LoVo (cell line): ENCODE data around the gene PARP8.
"Not testable (repeated sequence)": the region's sequence is repeated elsewhere in the genome, so short reads cannot be mapped to it uniquely, and the experiment has no call there.

Source experiments
- DNase-seq: peaks from one replicate; pipeline ENCODE4 v3.0.0-alpha.2; 2016; ENCODE audit warnings: low spot score

The PARP8 gene

DNA sequence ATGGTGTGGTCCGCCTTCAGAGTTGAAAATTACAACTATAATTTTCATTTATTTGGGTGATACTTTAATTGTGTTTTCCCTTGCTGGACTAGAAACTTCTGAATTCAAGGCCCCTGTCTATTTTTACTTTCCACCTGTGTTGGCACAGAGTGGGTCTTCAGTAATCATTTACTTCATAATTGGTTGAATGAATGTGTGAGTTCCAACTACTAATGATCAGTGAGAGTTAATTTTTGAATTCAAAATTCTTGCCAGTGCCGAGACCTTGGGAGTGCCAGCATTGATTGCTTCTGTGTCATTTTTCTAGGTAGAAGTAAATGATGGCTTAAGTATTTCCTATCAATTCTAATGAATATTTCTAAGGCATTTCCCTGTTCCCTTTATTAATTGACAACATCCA, 61.4 kb downstream of the PARP8 start:
- DNase-seq = no peak

DNA sequence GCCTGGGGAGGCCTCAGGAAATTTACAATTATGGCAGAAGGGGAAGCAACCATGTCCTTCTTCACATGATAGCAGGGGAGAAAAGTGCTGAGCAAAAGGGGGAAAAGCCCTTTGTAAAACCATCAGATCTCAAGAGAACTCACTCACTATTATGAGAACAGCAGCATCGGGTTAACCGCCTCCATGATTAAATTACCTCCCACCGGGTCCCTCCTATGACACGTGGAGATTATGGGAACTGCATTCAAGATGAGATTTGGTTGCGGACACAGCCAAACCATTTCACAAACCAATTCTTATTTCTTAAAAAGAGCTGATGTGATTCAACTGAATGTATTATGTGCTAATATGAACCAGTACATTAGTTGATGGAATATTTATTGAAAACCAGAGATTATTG, 63.9 kb downstream of the PARP8 start:
- DNase-seq = no peak

DNA sequence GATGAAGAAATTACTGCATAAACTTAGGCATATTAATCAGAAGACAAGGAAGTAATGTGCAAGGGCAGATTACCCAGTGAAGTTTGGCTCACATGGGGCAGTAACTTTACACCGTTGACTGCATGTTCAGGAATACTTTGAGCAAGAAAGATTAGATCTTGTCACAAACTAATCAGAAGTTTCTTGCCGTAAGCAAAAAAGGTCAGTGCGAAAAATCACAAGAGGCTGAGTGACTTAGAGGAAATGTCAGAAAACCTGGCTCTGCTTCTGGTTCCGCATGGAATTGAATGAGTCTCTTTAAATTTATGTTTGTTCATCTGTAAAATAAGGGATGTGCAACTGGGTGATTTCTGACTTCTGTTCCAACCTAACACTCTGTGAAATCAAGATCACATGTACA, 64.4 kb downstream of the PARP8 start:
- no peak for DNase-seq

DNA sequence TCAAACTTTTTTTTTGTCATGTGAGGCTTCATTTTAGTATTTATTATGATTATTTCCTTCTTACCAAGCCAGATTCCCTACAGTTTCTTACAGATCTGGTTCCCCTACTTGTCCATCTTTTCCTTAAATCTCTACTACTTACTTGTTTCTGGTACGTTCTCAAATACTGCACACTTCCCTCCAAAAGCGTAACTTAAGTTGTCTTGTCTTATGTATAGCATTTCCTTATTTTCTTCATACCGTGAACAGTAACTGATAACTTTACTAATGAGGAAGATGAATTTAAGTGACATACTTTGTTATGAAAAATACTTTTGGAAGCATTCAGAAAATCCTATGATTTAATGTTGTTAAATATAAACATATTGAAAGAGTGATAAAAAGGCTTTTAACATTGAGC, 67.3 kb downstream of the PARP8 start:
- no peak for DNase-seq

DNA sequence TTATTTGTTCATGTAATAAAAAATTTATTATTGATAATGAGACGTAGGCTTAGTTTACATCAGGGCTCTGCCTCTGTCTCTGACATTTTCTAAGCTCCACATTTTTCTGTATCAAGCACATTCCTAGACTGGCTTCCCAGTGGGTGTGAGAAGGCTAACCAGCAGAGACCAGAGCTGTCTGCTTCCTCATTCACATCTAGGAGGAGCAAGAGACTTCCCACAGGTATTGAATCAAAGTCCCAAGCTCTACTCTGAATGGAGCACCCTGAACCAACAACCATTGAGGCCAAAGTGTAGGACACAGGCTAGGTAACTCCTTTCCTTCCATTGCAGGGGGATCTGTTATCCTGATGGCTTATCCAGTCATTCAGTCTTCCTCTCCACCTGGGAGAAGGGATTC, 72.4 kb downstream of the PARP8 start:
- DNase-seq = no peak

DNA sequence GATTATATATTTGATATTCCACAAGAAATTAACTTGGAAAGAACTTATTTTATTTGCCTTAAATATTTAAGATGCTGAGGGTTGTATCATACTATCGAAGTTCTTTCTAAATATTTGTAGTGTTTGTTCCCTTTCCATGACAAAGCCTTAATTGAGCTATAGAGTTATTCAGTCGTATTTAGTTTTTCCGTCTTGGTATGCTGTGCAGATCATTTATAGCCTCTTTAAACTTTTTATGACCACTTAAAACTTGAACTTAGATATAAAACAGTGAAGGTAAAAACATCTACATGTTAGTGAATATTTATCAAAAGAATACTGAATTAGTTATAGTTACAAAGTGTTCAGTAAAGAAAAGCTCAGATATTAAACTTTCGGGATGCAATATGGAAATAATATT, 74.4 kb downstream of the PARP8 start:
- no peak for DNase-seq

DNA sequence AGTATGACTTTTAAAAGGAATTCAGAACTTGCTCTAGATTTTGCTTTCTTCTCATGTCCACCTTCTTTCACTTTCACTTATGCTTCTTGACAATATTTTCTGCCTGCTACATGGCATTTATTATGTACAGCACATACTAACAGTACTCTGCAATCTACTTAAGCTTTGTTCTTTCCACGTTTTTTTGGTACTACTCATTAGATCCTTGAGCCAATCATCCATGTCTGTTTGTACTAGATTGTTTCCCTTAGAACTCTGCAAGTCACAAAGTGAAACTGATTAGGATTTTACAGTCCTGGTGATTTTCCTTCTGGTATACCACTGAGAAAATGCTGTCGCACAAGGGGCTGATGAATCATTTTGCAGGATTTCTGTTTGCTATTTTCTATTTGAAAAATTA, 78.3 kb downstream of the PARP8 start:
- DNase-seq = peak; percentile 42

DNA sequence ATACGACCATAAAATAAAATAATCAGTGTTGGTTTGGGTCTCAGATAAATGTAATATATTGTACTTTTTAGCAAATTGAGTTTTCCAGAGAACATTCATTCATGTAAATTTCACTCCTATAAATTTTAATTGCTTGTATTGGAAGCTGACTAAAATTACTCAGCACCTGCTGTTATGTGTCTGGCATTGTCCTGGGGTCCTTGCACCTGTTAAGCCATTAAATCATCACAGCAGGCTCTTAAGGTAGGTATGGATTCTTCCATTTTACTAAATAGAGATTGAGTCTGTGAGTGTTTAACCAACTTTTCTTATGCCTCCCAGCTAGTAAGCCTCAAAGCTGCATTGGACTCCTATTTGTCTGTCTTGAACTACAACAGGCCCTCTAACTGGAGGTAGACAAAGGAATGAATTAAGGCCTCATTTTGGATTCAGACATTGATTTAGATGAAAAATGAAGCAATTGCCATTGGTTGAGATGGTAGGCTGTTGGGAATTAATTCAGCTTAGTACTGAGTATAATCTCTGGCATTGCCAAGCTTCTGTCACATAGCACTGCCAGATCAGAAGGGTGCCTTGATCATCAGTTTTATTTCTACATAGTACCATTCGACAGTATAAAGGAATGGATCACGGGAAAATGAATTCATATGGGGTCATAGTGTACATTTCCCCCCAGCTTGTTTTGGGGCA, 78.9 kb downstream of the PARP8 start:
- no peak for DNase-seq

GRCh38 chr5:50749181-50749580, 82.7 kb downstream of the PARP8 start:
- no peak for DNase-seq

DNA sequence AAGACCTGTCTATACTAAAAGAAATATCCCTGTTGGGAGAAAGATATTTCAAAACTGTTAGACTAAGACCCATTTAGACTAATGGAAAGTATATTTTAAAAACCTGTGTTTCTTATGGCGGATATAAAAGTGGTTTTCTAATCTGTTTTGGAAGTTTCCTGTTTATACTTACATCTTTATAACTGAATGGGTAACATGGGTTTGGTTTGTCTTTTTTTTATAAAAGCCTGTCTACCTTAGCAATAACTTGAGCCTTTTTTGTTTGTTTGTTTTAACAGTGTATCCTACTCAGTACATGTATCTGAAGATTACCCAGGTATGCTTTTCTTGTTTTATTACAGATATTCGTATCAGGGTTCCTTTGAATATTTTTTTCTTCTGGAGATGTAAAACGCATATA, 83.4 kb downstream of the PARP8 start:
- DNase-seq = no peak

GRCh38 chr5:50751064-50751657, 84.7 kb downstream of the PARP8 start:
- DNase-seq = peak; percentile 72

DNA sequence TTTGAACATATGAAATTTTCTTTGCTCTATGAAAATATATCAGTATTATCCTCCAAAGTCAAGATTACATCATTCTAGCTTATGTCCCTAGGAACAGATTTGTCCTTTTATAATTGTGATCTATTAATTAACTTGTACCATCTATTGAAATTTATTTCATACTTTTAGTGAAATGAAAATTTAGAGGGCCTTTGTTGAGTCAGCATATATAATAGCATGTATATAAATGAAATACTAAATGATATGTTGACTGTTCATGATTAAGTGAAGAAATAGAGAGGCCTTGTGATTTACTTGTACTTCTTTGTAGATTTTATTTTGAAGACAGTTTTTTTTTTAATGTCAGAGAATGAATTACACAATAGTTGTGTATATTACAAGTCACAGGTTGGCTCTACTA, 86.4 kb downstream of the PARP8 start:
- DNase-seq = no peak

GRCh38 chr5:50759526-50760270, 93.3 kb downstream of the PARP8 start:
- DNase-seq = no peak

DNA sequence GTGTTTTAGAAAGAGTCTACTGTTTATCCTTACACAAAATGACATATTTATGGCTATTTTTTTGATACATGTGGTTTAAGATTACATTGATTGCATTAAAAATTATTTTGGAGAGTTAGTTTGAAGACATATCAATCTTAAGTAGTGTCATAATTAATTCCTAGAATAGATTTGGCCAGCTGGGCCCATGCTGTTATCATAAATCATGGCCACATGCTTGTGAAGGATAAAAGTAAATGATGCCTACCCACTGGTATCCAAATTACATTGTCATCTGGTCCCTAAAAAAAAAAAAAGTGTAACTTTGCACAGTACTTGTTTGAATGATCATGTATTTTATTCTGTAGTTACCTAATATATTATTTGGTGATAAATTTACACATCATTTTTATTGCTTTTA, 96.9 kb downstream of the PARP8 start:
- no peak for DNase-seq

DNA sequence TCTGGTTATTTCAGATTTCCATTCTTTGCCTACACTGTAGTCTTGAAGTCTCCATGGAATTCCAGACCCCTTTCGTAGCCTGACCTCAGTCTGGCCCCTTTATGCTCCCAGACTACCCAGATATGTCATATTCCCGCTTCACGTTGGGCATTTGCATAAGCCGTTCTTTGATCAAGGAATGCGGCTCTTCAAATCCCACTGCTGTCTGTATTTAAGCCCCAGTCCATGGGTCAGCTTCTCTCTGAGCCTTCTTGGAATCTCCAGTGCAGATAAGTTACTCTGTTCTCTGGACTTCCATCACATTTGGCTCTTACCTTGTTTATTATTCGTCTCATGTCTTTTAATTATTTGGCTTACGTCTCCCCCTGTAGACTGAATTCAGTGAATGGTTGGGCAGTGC, 97.4 kb downstream of the PARP8 start:
- DNase-seq = no peak

- DNase-seq = no peak
Measured at GRCh38 chr5:50766042-50766441, 99.6 kb downstream of the PARP8 start.

DNA sequence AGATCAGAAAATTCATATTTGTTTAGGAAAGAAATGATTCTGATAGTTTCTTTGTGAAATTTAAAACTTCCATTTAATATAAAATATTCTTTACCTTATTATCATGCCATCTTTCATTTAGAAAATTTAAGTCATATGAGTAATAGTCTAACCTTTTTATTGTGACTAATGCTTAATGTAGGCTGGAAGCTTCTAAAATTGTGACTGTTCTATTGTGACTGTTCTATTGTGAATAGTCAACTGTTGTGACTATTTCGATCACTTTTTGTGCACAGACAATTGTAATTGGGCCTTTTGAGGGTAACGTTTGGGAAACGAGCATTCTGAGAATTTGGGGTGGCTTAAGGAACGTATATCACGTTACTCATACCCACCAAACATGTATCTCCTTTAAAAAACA, 100.0 kb downstream of the PARP8 start:
- no peak for DNase-seq

DNA sequence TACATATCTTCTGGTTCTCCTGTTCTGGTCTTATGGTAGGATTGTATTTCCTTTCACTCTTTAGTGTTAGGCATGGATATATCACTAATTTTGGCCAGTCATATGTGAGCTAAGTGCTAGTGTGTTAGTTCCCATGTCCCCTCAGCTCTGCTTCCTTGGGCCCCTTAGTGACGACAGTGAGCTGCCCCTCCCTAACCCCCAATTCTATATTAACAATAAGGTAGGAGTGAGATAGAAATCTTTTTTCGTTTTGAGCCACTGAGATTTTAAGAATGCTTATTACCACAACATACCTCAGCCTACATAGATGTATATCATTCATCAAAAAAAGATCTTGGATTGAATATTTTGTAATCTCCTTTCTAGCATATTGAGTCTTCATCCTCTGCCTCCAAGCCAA, 100.5 kb downstream of the PARP8 start:
- no peak for DNase-seq

DNA sequence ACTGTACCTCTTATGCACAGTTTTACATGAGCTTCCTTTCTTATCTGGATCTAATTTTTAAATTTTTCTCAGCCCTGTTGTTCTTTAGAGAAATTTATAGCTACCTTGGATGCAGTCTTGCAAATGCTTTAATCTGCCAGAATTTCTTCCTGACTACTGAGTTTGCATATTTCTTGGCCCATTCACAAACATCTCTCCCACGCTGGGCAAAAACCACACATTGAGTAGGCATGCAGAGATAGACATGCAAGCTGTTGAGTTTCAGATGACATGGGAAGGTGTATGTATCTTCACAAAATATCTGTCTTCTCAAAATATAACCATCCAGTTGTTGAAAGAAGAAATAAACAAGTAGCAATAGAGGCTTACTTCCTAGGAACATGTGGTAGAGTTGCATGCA, 101.2 kb downstream of the PARP8 start:
- DNase-seq = no peak

- DNase-seq = no peak
Measured at GRCh38 chr5:50768634-50769033, 102.2 kb downstream of the PARP8 start.

DNA sequence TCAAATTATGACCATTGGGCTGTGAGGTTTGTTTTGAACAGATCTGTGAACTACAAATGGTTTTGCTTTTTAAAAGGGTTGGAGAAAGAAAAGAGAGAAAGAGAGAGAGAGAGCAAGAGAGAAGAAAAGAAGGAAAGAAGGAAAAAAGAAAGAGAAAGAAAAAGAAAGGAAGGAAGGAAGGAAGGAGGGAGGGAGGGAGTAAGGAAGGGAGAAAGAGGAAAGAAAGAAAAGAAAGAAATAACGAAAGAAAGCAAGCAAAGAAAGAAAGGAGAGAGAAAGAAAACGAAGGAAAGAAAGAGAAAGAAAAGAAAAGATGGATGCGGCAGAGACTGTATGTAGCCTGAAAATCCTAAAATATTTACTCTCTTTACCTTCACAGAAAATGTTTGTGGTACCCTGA, 104.0 kb downstream of the PARP8 start:
- no peak for DNase-seq

DNA sequence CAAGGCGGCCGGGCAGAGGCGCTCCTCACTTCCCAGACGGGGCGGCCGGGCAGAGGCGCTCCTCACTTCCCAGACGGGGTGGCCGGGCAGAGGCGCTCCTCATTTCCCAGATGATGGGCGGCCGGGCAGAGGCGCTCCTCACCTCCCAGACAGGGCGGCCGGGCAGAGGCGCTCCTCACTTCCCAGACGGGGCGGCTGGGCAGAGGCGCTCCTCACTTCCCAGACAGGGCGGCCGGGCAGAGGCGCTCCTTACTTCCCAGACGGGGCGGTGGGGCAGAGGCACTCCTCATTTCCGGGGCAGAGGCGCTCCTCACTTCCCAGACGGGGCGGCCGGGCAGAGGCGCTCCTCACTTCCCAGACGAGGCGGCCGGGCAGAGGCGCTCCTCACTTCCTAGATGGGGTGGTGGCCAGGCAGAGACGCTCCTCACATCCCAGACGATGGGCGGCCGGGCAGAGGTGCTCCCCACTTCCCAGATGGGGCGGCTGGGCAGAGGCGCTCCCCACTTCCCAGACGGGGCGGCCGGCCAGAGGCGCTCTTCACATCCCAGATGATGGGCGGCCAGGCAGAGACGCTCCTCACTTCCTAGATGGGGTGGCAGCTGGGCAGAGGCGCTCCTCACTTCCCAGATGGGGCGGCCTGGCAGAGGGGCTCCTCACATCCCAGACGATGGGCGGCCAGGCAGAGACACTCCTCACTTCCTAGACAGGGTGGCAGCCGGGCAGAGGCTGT, 108.2 kb downstream of the PARP8 start:
- not testable (repeated sequence) for DNase-seq

DNA sequence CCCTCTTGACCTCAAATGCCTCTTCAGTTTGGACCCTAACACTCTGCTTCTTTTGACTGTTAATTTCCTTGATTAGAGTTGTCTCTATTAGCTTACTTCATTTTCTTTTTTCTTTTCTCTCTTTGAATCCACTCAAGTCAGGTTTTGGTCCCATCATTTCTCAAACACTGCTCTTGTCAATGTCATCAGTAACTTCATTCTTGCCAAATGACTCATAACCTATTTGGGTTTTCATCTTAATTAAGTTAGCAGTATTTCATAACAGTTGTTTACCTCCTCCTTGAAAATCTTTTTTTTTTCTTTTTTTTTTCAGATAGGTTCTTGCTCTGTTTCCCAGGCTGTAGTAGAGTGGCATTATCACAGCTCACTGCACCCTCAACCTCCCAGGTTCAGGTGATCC, 119.6 kb downstream of the PARP8 start:
- DNase-seq = no peak
